Esophagus squamous epithelium (tissue), 4 donors: ENCODE data around the gene MBNL1. TPM values are rescaled to one million over a fixed set of nuclear protein-coding genes. Genes with fewer than 3 reads are reported as not detected.

ENCODE experiments used
- small RNA-seq, 4 donors: library from RNA; depleted of rRNA; stranded (forward); fragments of <200 nt; gene quantifications; one replicate each; pipeline ENCODE3, GENCODE V24; 2016
- total RNA-seq, 4 donors: library from RNA; depleted of rRNA; stranded (reverse); fragments of >200 nt; gene quantifications; one replicate each; pipeline ENCODE4 v1.1.0, GENCODE V29; 2016

MBNL1 gene
- total RNA-seq, 4 donors from 2014 or later: 94.0 to 318 (median 161) TPM

Small RNA genes within 50 kb of the gene (small RNA-seq; reads per million reads assigned to genes)
- 0 reads per million in 4 donors for gene RF00019
